Measurements from ENCODE around the gene AICDA.
"Not testable (repeated sequence)": the region's sequence is repeated elsewhere in the genome, so short reads cannot be mapped to it uniquely, and the experiment has no call there.

Gene AICDA

DNA sequence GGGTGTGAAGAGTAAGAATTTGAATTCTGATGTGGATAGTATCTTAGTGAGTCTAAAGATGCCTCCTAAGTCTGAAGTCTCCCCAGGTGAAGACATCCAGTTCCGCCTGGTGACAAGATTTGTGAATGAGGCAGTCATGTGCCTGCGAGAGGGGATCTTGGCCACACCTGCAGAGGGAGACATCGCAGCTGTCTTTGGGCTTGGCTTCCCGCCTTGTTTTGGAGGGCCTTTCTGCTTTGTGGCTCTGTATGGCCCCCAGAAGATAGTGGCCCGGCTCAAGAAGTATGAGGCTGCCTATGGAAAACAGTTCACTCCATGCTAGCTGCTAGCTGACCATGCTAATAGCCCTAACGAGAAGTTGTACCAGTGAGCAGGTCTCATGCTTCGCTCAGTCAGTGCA lies 24.6 kb upstream of the AICDA start:
- Histone ChIP-seq H3K9ac (ENCODE audit: low read length) (no peak overlapping the region), H3K4me1 (ENCODE audit: control insufficient read depth, insufficient read depth, low read length) (no peaks in the 10 kb centered on the region), H3K9me3 (ENCODE audit: control insufficient read depth, low read length) (no peaks in the 10 kb centered on the region), H3K27me3 (ENCODE audit: control insufficient read depth, insufficient read depth, low read length) (no peaks in the 10 kb centered on the region), H3K4me3 (ENCODE audit: low read length) (no peak overlapping the region), H3K36me3 (ENCODE audit: control insufficient read depth, insufficient read depth, low read length) (no peaks in the 10 kb centered on the region)

DNA sequence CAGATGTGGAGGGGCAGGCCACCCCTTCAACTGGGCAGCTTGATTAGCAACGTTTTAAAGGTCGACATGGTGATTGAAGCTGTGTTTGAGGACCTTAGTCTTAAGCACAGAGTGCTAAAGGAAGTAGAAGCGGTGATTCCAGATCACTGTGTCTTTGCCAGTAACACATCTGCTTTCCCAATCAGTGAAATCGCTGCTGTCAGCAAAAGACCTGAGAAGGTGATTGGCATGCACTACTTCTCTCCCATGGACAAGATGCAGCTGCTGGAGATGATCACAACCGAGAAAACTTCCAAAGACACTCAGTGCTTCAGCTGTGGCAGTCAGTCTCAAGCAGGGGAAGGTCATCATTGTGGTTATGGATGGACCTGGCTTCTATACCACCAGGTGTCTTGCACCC lies 23.9 kb upstream of the AICDA start:
- H3K9ac ChIP-seq (ENCODE audit: low read length) = no peak overlapping the region
- H3K4me3 ChIP-seq (ENCODE audit: low read length) = no peak overlapping the region
- H3K9me3 ChIP-seq (ENCODE audit: control insufficient read depth, low read length) = no peaks in the 10 kb centered on the region
- H3K27me3 ChIP-seq (ENCODE audit: control insufficient read depth, insufficient read depth, low read length) = no peaks in the 10 kb centered on the region
- no peaks in the 10 kb centered on the region for H3K36me3 ChIP-seq (ENCODE audit: control insufficient read depth, insufficient read depth, low read length)
- no peaks in the 10 kb centered on the region for H3K4me1 ChIP-seq (ENCODE audit: control insufficient read depth, insufficient read depth, low read length)

DNA sequence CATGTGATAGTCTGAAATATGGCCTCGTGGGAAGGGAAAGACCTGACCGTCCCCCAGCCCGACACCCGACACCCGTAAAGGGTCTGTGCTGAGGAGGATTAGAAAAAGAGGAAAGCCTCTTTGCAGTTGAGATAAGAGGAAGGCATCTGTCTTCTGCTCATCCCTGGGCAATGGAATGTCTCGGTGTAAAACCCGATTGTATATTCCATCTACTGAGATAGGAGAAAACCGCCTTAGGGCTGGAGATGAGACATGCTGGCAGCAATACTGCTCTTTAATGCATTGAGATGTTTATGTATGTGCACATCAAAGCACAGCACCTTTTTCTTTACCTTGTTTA lies 23.3 kb upstream of the AICDA start:
- not testable (repeated sequence) for H3K27me3 ChIP-seq (ENCODE audit: control insufficient read depth, insufficient read depth, low read length); H3K9ac ChIP-seq (ENCODE audit: low read length); H3K36me3 ChIP-seq (ENCODE audit: control insufficient read depth, insufficient read depth, low read length); H3K9me3 ChIP-seq (ENCODE audit: control insufficient read depth, low read length); H3K4me1 ChIP-seq (ENCODE audit: control insufficient read depth, insufficient read depth, low read length); H3K4me3 ChIP-seq (ENCODE audit: low read length)

DNA sequence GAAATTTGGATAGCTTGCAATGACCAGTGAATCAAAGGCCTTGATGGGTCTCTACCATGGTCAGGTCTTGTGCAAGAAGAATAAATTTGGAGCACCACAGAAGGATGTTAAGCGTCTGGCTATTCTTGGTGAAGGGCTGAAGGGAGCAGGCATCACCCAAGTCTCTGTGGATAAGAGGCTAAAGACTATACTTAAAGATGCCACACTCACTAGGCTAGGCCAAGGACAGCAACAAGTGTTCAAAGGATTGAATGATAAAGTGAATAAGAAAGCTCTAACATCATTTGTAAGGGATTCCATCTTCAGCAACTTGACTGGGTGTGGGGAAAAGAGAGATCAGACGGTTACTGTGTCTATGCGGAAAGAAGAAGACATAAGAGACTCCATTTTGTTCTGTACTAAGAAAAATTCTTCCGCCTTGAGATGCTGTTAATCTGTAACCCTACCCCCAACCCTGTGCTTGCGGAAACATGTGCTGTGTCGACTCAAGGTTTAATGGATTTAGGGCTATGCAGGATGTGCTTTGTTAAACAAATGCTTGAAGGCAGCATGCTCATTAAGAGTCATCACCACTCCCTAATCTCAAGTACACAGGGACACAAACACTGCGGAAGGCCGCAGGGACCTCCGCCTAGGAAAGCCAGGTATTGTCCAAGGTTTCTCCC lies 22.8 kb upstream of the AICDA start:
- not testable (repeated sequence) for H3K9me3 ChIP-seq (ENCODE audit: control insufficient read depth, low read length); H3K36me3 ChIP-seq (ENCODE audit: control insufficient read depth, insufficient read depth, low read length); H3K4me1 ChIP-seq (ENCODE audit: control insufficient read depth, insufficient read depth, low read length); H3K9ac ChIP-seq (ENCODE audit: low read length); H3K4me3 ChIP-seq (ENCODE audit: low read length); H3K27me3 ChIP-seq (ENCODE audit: control insufficient read depth, insufficient read depth, low read length)

DNA sequence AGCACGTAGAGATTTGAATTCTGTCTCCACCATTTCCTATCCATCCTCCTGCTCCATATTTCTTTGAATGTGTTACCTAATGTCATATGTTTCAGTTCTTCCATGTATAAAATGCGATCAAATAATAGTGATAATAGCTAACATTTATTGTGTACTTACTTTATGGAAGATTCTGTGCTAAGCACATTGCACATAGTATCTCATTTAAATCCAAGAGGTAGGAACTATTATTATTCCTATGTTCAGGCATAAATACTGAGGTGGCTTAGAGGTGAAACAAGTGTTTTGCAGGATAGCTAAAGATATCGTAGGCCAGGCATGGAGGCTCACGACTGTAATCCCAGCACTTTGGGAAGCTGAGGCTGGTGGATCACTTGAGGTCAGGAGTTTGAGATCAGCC lies 17.5 kb upstream of the AICDA start:
- Histone ChIP-seq H3K4me1 (ENCODE audit: control insufficient read depth, insufficient read depth, low read length) (no peaks in the 10 kb centered on the region), H3K9me3 (ENCODE audit: control insufficient read depth, low read length) (no peaks in the 10 kb centered on the region), H3K36me3 (ENCODE audit: control insufficient read depth, insufficient read depth, low read length) (no peaks in the 10 kb centered on the region), H3K27me3 (ENCODE audit: control insufficient read depth, insufficient read depth, low read length) (no peaks in the 10 kb centered on the region), H3K9ac (ENCODE audit: low read length) (no peak overlapping the region), H3K4me3 (ENCODE audit: low read length) (no peak overlapping the region)

DNA sequence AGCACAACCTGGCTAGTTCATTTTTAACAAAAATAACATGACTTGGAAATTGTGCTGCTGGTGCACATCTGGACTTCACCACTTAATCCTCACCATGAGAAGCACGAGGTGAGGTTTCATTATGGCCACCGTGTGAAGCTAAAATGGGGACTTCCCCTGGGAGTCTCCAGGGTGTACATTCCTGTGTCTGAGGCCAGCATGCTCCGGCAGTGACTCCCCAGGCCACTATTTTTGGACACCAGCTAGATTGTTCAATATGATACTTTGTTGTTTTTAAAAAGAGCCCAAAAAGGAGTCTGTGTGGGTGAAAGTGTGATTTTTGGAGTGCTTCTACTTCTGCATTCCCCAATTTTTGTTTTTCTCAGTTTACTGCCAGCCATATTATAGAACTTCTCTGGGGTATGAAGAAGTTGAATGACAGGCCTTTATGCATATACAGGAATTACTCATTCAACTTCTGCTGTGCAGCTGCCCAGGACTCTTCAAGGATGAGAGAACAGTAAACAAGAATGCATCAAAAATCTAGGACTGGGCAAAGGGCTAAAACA lies 16.9 kb upstream of the AICDA start:
- Histone ChIP-seq H3K4me3 (ENCODE audit: low read length) (no peak overlapping the region), H3K9ac (ENCODE audit: low read length) (no peak overlapping the region), H3K36me3 (ENCODE audit: control insufficient read depth, insufficient read depth, low read length) (no peaks in the 10 kb centered on the region), H3K27me3 (ENCODE audit: control insufficient read depth, insufficient read depth, low read length) (no peaks in the 10 kb centered on the region), H3K9me3 (ENCODE audit: control insufficient read depth, low read length) (no peaks in the 10 kb centered on the region), H3K4me1 (ENCODE audit: control insufficient read depth, insufficient read depth, low read length) (no peaks in the 10 kb centered on the region)

DNA sequence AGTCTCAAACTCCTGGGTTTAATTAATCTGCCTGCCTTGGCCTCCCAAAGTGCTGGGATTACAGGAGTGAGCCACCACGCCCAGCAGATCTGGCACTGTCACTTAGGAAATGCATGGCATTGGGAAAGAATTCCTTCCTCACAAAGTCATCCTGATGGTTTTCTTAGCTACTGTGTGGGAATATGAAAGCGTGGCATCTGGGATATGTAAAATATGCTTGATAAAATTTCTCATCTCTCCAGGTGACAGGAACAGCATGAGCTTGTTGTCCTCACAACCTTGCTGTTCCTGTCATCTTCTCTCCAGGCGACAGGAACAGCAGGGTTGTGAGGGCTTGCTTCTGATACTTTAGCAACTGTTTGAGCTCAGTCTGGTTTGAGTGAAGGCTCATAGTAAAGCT lies 16.1 kb upstream of the AICDA start:
- no peaks in the 10 kb centered on the region for H3K36me3 ChIP-seq (ENCODE audit: control insufficient read depth, insufficient read depth, low read length)
- H3K9ac ChIP-seq (ENCODE audit: low read length) = no peak overlapping the region
- H3K4me1 ChIP-seq (ENCODE audit: control insufficient read depth, insufficient read depth, low read length) = no peaks in the 10 kb centered on the region
- H3K4me3 ChIP-seq (ENCODE audit: low read length) = no peak overlapping the region
- no peaks in the 10 kb centered on the region for H3K27me3 ChIP-seq (ENCODE audit: control insufficient read depth, insufficient read depth, low read length)
- H3K9me3 ChIP-seq (ENCODE audit: control insufficient read depth, low read length) = no peaks in the 10 kb centered on the region

DNA sequence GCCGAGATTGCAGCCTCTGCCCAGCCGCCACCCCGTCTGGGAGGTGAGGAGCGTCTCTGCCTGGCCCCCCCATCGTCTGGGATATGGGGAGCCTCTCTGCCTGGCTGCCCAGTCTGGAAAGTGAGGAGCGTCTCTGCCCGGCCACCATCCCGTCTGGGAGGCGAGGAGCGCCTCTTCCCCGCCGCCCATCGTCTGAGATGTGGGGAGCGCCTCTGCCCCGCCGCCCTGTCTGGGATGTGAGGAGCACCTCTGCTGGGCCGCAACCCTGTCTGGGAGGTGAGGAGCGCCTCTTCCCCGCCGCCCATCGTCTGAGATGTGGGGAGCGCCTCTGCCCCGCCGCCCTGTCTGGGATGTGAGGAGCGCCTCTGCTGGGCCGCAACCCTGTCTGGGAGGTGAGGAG lies 12.1 kb upstream of the AICDA start:
- not testable (repeated sequence) for H3K9me3 ChIP-seq (ENCODE audit: control insufficient read depth, low read length); H3K27me3 ChIP-seq (ENCODE audit: control insufficient read depth, insufficient read depth, low read length); H3K9ac ChIP-seq (ENCODE audit: low read length); H3K36me3 ChIP-seq (ENCODE audit: control insufficient read depth, insufficient read depth, low read length); H3K4me1 ChIP-seq (ENCODE audit: control insufficient read depth, insufficient read depth, low read length); H3K4me3 ChIP-seq (ENCODE audit: low read length)

DNA sequence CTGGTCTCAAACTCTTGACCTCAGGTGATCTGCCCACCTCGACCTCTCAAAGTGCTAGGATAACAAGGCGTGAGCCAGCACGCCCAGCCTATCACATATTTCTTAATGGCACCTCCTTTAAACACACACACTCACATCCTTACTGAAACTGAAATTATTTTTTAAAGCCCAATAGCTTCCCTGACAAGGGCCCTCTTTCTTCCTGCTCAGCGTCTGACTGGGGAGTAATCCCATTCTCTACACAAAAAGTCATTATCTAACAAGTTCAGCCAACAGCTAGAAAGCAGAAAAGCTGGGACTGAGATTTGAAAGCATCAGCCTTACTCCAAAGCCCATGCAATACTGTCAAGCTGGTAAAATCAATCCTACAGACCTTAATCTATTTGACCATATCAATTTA lies 10.0 kb upstream of the AICDA start:
- H3K36me3 ChIP-seq (ENCODE audit: control insufficient read depth, insufficient read depth, low read length) = no peaks in the 10 kb centered on the region
- H3K4me1 ChIP-seq (ENCODE audit: control insufficient read depth, insufficient read depth, low read length) = no peaks in the 10 kb centered on the region
- no peaks in the 10 kb centered on the region for H3K27me3 ChIP-seq (ENCODE audit: control insufficient read depth, insufficient read depth, low read length)
- H3K9me3 ChIP-seq (ENCODE audit: control insufficient read depth, low read length) = no peaks in the 10 kb centered on the region
- no peak overlapping the region for H3K9ac ChIP-seq (ENCODE audit: low read length)
- H3K4me3 ChIP-seq (ENCODE audit: low read length) = no peak overlapping the region

DNA sequence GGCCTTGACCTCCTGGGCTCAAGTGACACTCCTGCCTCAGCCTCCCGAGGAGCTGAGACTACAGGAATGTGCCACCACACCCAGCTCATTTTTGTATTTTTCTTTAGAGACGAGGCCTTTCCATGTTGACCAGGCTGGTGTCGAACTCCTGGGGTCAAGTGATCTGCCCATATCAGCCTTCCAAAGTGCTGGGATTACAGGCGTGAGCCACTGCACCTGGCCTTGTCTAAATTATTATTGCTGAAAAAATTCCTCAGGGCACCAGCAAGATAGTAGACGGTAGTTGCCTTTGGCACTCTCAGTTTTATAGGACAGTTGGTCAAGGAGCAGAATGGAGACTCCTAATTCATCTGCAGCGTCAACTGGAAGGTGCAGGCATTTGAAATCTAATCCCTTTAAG lies 2.5 kb upstream of the AICDA start:
- Histone ChIP-seq H3K4me3 (ENCODE audit: low read length) (no peak overlapping the region), H3K4me1 (ENCODE audit: control insufficient read depth, insufficient read depth, low read length) (no peaks in the 10 kb centered on the region), H3K9me3 (ENCODE audit: control insufficient read depth, low read length) (no peaks in the 10 kb centered on the region), H3K27me3 (ENCODE audit: control insufficient read depth, insufficient read depth, low read length) (no peaks in the 10 kb centered on the region), H3K9ac (ENCODE audit: low read length) (no peak overlapping the region), H3K36me3 (ENCODE audit: control insufficient read depth, insufficient read depth, low read length) (no peaks in the 10 kb centered on the region)

DNA sequence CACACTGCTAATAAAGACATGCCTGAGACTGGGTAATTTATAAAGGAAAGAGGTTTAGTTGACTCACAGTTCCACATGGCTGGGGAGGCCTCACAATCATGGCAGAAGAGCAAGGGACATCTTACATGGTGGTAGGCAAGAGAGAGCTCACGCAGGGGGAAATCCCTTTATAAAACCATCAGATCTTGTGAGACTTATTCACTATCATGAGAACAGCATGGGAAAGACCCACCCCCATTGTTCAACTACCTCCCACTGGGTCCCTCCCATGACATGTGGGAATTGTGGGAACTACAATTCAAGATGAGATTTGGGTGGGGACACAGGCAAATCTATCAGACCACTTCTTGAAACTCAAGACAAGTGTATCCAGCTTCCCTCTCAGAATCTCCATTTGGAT lies 1.2 kb upstream of the AICDA start:
- not testable (repeated sequence) for H3K9ac ChIP-seq (ENCODE audit: low read length); H3K4me3 ChIP-seq (ENCODE audit: low read length); H3K36me3 ChIP-seq (ENCODE audit: control insufficient read depth, insufficient read depth, low read length); H3K4me1 ChIP-seq (ENCODE audit: control insufficient read depth, insufficient read depth, low read length); H3K27me3 ChIP-seq (ENCODE audit: control insufficient read depth, insufficient read depth, low read length); H3K9me3 ChIP-seq (ENCODE audit: control insufficient read depth, low read length)

DNA sequence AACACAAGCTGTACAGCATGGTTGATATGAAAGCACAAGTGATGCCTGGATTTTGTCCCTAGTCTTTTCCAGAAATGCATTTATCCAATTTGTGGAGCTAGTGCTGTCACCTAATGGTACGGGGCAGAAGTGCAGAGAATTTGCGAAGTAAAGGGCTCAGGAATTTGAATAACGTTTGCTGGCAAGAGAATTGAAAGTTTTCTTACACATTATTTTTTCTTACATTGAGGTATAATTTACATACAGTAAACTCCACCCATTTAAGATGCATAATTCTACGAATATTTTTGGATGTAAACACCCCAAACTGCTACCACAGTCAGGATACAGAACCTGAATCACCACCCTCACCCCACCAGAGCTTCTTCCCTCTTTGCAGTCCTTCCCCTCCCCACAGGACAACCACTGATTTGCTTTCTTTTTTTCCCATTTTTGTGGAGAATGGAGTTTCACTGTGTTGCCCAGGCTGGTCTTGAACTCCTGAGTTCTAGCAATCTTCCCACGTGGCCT lies 3.5 kb downstream of the AICDA start:
- H3K9ac ChIP-seq (ENCODE audit: low read length) = no peak overlapping the region

DNA sequence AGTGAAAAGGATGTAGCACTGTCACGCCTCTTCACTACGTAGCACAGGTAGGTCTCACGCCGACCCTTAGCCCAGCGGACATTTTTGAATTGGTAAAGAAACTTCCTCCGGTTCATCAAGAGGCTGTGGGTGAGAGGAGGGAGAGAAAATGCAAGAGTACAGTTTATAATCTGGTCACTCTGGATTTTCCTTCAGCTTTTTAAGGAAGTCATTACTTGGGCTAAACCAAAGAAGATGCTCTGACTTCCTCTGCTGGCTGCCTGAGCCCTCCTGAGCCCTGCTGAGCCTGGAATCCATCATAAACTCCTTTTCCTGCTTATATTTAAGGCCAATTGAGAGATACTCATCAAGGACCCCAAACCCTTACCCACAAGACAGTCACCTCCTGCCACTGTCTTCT lies 5.8 kb downstream of the AICDA start:
- Histone ChIP-seq H3K36me3 (ENCODE audit: control insufficient read depth, insufficient read depth, low read length) (no peaks in the 10 kb centered on the region), H3K9me3 (ENCODE audit: control insufficient read depth, low read length) (no peaks in the 10 kb centered on the region), H3K4me3 (ENCODE audit: low read length) (no peak overlapping the region), H3K9ac (ENCODE audit: low read length) (no peak overlapping the region), H3K4me1 (ENCODE audit: control insufficient read depth, insufficient read depth, low read length) (no peaks in the 10 kb centered on the region), H3K27me3 (ENCODE audit: control insufficient read depth, insufficient read depth, low read length) (no peaks in the 10 kb centered on the region)

More for the DNA sequence above, 3.5 kb downstream of the AICDA start:
- Histone ChIP-seq H3K4me1 (ENCODE audit: control insufficient read depth, insufficient read depth, low read length) (no peaks in the 10 kb centered on the region), H3K9me3 (ENCODE audit: control insufficient read depth, low read length) (no peaks in the 10 kb centered on the region), H3K4me3 (ENCODE audit: low read length) (no peak overlapping the region), H3K36me3 (ENCODE audit: control insufficient read depth, insufficient read depth, low read length) (no peaks in the 10 kb centered on the region), H3K27me3 (ENCODE audit: control insufficient read depth, insufficient read depth, low read length) (no peaks in the 10 kb centered on the region)
